Coronary artery (tissue), 2 donors: ENCODE measurements around the gene WDR76.

Experiments used
- DNase-seq: peaks from one replicate; pipeline ENCODE4 v3.0.0-alpha.2; 2017; ENCODE audit warnings: low spot score
- H3K27ac ChIP-seq, 2 donors: fragments of 200-600 bp; sonication (generic); one replicate each; pipeline ENCODE4 v1.5.1; 2016 to 2019
- H3K4me3 ChIP-seq: fragments of 200-600 bp; sonication (generic); 2 replicates; pipeline ENCODE4 v1.5.1; 2016; ENCODE audit warnings: mild to moderate bottlenecking, moderate library complexity
- CTCF ChIP-seq: fragments of 200-600 bp; sonication (generic); IDR thresholded peaks from one replicate; pipeline ENCODE4 v1.5.1; 2019; ENCODE audit warnings: antibody characterized with exemption

Gene WDR76

GRCh38 chr15:43915631-43916325 is 89.0 kb downstream of the WDR76 start:
- TF ChIP-seq CTCF = no peak
- Histone ChIP-seq H3K27ac (no peak overlapping the region), H3K4me3 (no peak overlapping the region)
- DNase-seq = no peak

GRCh38 chr15:43916326-43916660 is 89.5 kb downstream of the WDR76 start:
- Histone ChIP-seq H3K27ac (no peak overlapping the region), H3K4me3 (no peak overlapping the region)
- TF ChIP-seq CTCF = no peak
- DNase-seq = no peak
